HEK293T (cell line): Measurements from ENCODE around the gene EP300.

Source experiments
- BHLHE40 ChIP-seq: fragments of 450-650 bp; IDR thresholded peaks from 2 replicates; pipeline ENCODE4 v1.6.1; 2016; ENCODE audit warnings: mild to moderate bottlenecking, moderate library complexity, borderline replicate concordance
- FOXM1 ChIP-seq: fragments of 450-650 bp; IDR thresholded peaks from 2 replicates; pipeline ENCODE4 v1.6.1; 2017; ENCODE audit warnings: mild to moderate bottlenecking, borderline replicate concordance
- L3MBTL2 ChIP-seq: fragments of 450-650 bp; conservative IDR thresholded peaks from 2 replicates; pipeline ENCODE4 v1.6.1; 2016; ENCODE audit warnings: mild to moderate bottlenecking
- SP1 ChIP-seq: fragments of 450-650 bp; IDR thresholded peaks from 2 replicates; pipeline ENCODE4 v1.6.1; 2017
- ZNF384 ChIP-seq: fragments of 450-650 bp; IDR thresholded peaks from 2 replicates; pipeline ENCODE4 v1.6.1; 2016

GRCh38 chr22:41204992-41205900 is 112.9 kb downstream of the EP300 start, which contains the start of gene L3MBTL2:
- TF ChIP-seq ZNF384 (no peak), BHLHE40 (no peak), L3MBTL2 (peak; percentile 92), SP1 (no peak), FOXM1 (no peak)
